K562 (cell line): ENCODE data around the gene DEDD. TPM values are rescaled to one million over a fixed set of nuclear protein-coding genes. Genes with fewer than 3 reads are reported as not detected.

Experiments used
- ATAC-seq: fragments of 200-7000 bp; cut with Tn5 transposase; 3 replicates; pipeline ENCODE4 v1.9.1; 2020; ENCODE audit warnings: moderate library complexity
- BruUV-seq: library from RNA; stranded (reverse); fragments of 400-500 nt; replicated peaks from 2 replicates; lab custom pipeline; 2021; lab: Mats Ljungman, UMichigan
- CTCF ChIA-PET: fragments of 300-600 bp; formaldehyde crosslinking; extraction: SDS; loops from one replicate; lab custom pipeline; 2021; ENCODE audit warnings: low intra/inter-chr PET ratio; lab: Yijun Ruan, JAX
- POLR2A ChIA-PET: fragments of 300-600, 350-650 bp; sonication (Branson Sonifier 250); formaldehyde crosslinking; extraction: SDS; loops from one replicate; lab custom pipeline; 2021; ENCODE audit warnings: antibody characterized with exemption, inconsistent platforms; lab: Yijun Ruan, JAX
- DNase-seq, 4 experiments: peaks; one replicate each; pipeline versions ENCODE4 v3.0.0 to v3.0.0-alpha.2; 2011 to 2018; ENCODE audit warnings: low spot score in 3 of 4, mixed read lengths in 3 of 4; ENCODE audit errors: extremely low read depth in 1 of 4
- FAIRE-seq: peaks from 2 replicates; lab custom pipeline; 2011; peaks lifted over from hg19 to GRCh38; lab: Jason Lieb, UNC
- H2AFZ ChIP-seq: 2 replicates; pipeline ENCODE4 v1.6.0; 2011; ENCODE audit warnings: low read depth, low read length, control low read depth, inconsistent platforms
- H3K27ac ChIP-seq: fragments of 200-600 bp; 3 replicates; pipeline ENCODE4 v1.8.0; 2011; ENCODE audit warnings: low read depth, mild to moderate bottlenecking, control low read depth, inconsistent platforms, low read length, moderate library complexity, mixed read lengths; ENCODE audit errors: extremely low read depth
- H3K27me3 ChIP-seq, 2 experiments: fragments of 300-600 bp in 1 of 2; 2 replicates in 1 of 2; 3 replicates in 1 of 2; pipeline versions ENCODE4 v1.6.0 to v1.8.0; 2011; ENCODE audit warnings: inconsistent platforms in 2 of 2, low read length in 2 of 2, mild to moderate bottlenecking in 1 of 2, mixed read lengths in 1 of 2, moderate library complexity in 1 of 2; ENCODE audit not compliant: control insufficient read depth in 2 of 2, insufficient read depth in 2 of 2
- H3K36me3 ChIP-seq: fragments of 300-600 bp; 3 replicates; pipeline ENCODE4 v1.8.0; 2011; ENCODE audit warnings: mild to moderate bottlenecking, low read length, inconsistent platforms; ENCODE audit not compliant: control insufficient read depth, insufficient read depth
- H3K4me1 ChIP-seq, 2 experiments: fragments of 200-600 bp in 1 of 2; replicated peaks in 1 of 2; 2 replicates in 1 of 2; 3 replicates in 1 of 2; pipeline versions ENCODE4 v1.5.1 to v1.8.0; 2011; ENCODE audit warnings: inconsistent platforms in 2 of 2, low read length in 2 of 2, mild to moderate bottlenecking in 1 of 2, mixed read lengths in 1 of 2, moderate library complexity in 1 of 2; ENCODE audit not compliant: control insufficient read depth in 2 of 2, insufficient read depth in 2 of 2
- H3K4me2 ChIP-seq: 2 replicates; pipeline ENCODE4 v1.6.1; 2011; ENCODE audit warnings: low read length, control low read depth, inconsistent platforms, mixed read lengths; ENCODE audit not compliant: insufficient read depth
- H3K4me3 ChIP-seq: fragments of 200-600 bp; sonication (generic), shearing (Covaris generic); 2 replicates; pipeline ENCODE4 v1.5.1; 2016; ENCODE audit warnings: control low read depth, inconsistent platforms
- H3K79me2 ChIP-seq: fragments of 200-600 bp; 3 replicates; pipeline ENCODE4 v1.8.0; 2011; ENCODE audit warnings: low read length, inconsistent platforms; ENCODE audit not compliant: control insufficient read depth, insufficient read depth
- H3K9ac ChIP-seq, 2 experiments: 2 replicates each; pipeline versions ENCODE4 v1.6.0 to v1.6.1; 2011; ENCODE audit warnings: low read depth in 2 of 2, low read length in 2 of 2, control low read depth in 1 of 2, inconsistent platforms in 1 of 2, mild to moderate bottlenecking in 1 of 2, mixed read lengths in 1 of 2; ENCODE audit not compliant: insufficient read depth in 1 of 2
- H3K9me1 ChIP-seq: one replicate; pipeline ENCODE4 v1.6.0; 2011; ENCODE audit warnings: inconsistent platforms, mild to moderate bottlenecking, low read length, moderate library complexity; ENCODE audit not compliant: control insufficient read depth, insufficient read depth
- H3K9me3 ChIP-seq: replicated peaks from 2 replicates; pipeline ENCODE4 v1.5.1; 2011; ENCODE audit warnings: low read depth, low read length, inconsistent platforms; ENCODE audit not compliant: control insufficient read depth, insufficient read depth
- H4K20me1 ChIP-seq: replicated peaks from 2 replicates; pipeline ENCODE4 v1.6.1; 2011; ENCODE audit warnings: low read length, inconsistent platforms, mixed read lengths; ENCODE audit not compliant: control insufficient read depth, insufficient read depth
- CTCF ChIP-seq, 3 experiments: IDR thresholded peaks in 2 of 3; conservative IDR thresholded peaks in 1 of 3; 2 replicates each; pipeline ENCODE4 v1.5.1; 2011 to 2012; ENCODE audit warnings: low read length in 3 of 3, mild to moderate bottlenecking in 3 of 3, control low read depth in 2 of 3, improper control_type of control experiment in 1 of 3, inconsistent platforms in 1 of 3, low read depth in 1 of 3, mixed read lengths in 1 of 3, moderate library complexity in 1 of 3; ENCODE audit not compliant: insufficient read depth in 2 of 3
- ILF3 ChIP-seq: fragments of 450-650 bp; IDR thresholded peaks from 2 replicates; pipeline ENCODE4 v1.6.1; 2018; ENCODE audit warnings: antibody characterized with exemption, mild to moderate bottlenecking, moderate library complexity, borderline replicate concordance
- WGBS: fragments of 100-300 bp; shearing (Covaris generic); methylation state at CpG from one replicate; pipeline ENCODE4 v1.1.6; 2016; ENCODE audit warnings: low coverage, mixed read lengths; ENCODE audit not compliant: insufficient coverage; ENCODE audit errors: missing lambda C conversion rate; 5-methylcytosine and 5-hydroxymethylcytosine counted together
- in situ Hi-C: fragments of 300-500 bp; cut with MboI; formaldehyde crosslinking; loops from 4 replicates; pipeline ENCODE4 v1.15.0; 2018; ENCODE audit warnings: inconsistent platforms, mixed read lengths
- intact Hi-C: fragments of 100-400 bp; cut with micrococcal nuclease; formaldehyde crosslinking; loops from 2 replicates; pipeline ENCODE4 v1.14.2; 2022
- polyA plus RNA-seq, 8 experiments: library from polyadenylated mRNA; depleted of rRNA in 4 of 8; stranded (reverse) in 5 of 8; unstranded in 3 of 8; fragments of >200 nt; fragmentation: Nextera tagmentation in 2 of 8; fragmentation: Illumina TruSeq in 1 of 8; extraction: Ambion mirVana in 2 of 8; extraction: Trizol in 1 of 8; gene quantifications; 2 replicates each; pipeline versions ENCODE4 v1.2.1 to v1.2.3, GENCODE V29; 2011 to 2014; ENCODE audit warnings: inconsistent platforms in 1 of 8, missing spikeins in 1 of 8
- total RNA-seq, 7 experiments: library from RNA; depleted of rRNA in 6 of 7; stranded (reverse); fragments of >200 nt in 6 of 7; fragmentation: Illumina TruSeq in 2 of 7; extraction: Trizol in 2 of 7; gene quantifications; 2 replicates each; pipeline versions ENCODE4 v1.2.1 to v1.2.3, GENCODE V29; 2011 to 2021; ENCODE audit warnings: low replicate concordance in 1 of 7
- TF ChIP-seq, protein P1 (sequence below): fragments of 450-650 bp; conservative IDR thresholded peaks from 2 replicates; pipeline ENCODE4 v1.6.1; 2016; ENCODE audit warnings: missing genetic modification characterization, low read depth, mild to moderate bottlenecking, control low read depth, missing compliant biosample characterization
- TF ChIP-seq, protein P2 (sequence below): fragments of 250-450 bp; sonication (Bioruptor Pico); IDR thresholded peaks from 2 replicates; pipeline ENCODE4 v1.5.0; 2021; ENCODE audit warnings: mild to moderate bottlenecking, borderline replicate concordance

The DEDD gene
- total and polyA plus RNA-seq, 9 of the 15 experiments (the other 6 are each of a cell fraction or from before 2014, with no cell fraction given) = 11.6 to 41.0 (median 16.8) TPM

DNA sequence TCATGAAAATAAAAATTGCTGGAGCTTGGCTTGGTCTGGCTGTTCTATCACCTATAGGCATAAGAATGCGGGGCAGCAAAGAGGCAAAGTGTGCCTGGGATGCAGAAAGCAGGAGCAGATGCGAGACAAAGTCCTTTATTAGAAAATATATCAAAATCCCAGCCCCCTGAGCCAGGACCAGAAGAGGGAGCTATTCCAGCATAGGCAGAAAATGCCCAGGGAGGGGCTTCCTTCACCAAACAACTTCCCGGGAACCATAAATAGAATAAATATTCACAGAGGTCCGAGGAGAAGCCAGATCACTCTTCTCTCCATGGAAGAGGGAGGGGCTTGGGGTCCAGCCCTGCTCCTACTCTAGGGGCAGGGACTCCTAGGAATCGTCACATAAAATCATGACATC, 38.7 kb upstream of the DEDD start:
- in situ Hi-C loops = no loop called here
- ChIA-PET CTCF (no interaction called here), POLR2A (interaction anchor here (0.6 to 3.1 kb wide), 4 partner anchors 10 to 1523 kb away, joined by 3 to 12 read pairs (median 8); no protein-coding TSS in a partner anchor)
- BruUV-seq = no TSS peak
- intact Hi-C loops = loop anchor here (10.0 kb wide), 1 partner anchor 336 kb away; no protein-coding TSS in a partner anchor
- DNase-seq (peak in 1 of 4 experiments; percentile 14), ATAC-seq (no peak), FAIRE-seq (no peak)
- no peaks in the 10 kb centered on the region for H3K9me3 ChIP-seq
- H3K36me3 ChIP-seq = peaks cover 80% of the 10 kb centered on the region
- H3K4me3 ChIP-seq = no peak overlapping the region
- H3K27ac ChIP-seq = no peak overlapping the region
- TF ChIP-seq, protein P1, sequence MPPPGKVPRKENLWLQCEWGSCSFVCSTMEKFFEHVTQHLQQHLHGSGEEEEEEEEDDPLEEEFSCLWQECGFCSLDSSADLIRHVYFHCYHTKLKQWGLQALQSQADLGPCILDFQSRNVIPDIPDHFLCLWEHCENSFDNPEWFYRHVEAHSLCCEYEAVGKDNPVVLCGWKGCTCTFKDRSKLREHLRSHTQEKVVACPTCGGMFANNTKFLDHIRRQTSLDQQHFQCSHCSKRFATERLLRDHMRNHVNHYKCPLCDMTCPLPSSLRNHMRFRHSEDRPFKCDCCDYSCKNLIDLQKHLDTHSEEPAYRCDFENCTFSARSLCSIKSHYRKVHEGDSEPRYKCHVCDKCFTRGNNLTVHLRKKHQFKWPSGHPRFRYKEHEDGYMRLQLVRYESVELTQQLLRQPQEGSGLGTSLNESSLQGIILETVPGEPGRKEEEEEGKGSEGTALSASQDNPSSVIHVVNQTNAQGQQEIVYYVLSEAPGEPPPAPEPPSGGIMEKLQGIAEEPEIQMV (tag) = no peak
- TF ChIP-seq CTCF (IDR thresholded peaks at IDR 0.05 in 2 of 3, conservative IDR thresholded peaks at IDR 0.05 in 1 of 3; ENCODE audit: insufficient read depth in 2 of 3, low read depth in 1 of 3, low read length in 3 of 3) (peak; percentile 41 to 48 (median 42); a peak in 5 of 6 replicates), ILF3 (no peak)
- TF ChIP-seq, protein P2, sequence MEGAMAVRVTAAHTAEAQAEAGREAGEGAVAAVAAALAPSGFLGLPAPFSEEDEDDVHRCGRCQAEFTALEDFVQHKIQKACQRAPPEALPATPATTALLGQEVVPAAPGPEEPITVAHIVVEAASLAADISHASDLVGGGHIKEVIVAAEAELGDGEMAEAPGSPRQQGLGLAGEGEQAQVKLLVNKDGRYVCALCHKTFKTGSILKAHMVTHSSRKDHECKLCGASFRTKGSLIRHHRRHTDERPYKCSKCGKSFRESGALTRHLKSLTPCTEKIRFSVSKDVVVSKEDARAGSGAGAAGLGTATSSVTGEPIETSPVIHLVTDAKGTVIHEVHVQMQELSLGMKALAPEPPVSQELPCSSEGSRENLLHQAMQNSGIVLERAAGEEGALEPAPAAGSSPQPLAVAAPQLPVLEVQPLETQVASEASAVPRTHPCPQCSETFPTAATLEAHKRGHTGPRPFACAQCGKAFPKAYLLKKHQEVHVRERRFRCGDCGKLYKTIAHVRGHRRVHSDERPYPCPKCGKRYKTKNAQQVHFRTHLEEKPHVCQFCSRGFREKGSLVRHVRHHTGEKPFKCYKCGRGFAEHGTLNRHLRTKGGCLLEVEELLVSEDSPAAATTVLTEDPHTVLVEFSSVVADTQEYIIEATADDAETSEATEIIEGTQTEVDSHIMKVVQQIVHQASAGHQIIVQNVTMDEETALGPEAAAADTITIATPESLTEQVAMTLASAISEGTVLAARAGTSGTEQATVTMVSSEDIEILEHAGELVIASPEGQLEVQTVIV (CRISPR knock-in tag) = no peak
- peaks cover 33% of the 10 kb centered on the region for H3K79me2 ChIP-seq
- no peaks in the 10 kb centered on the region for H4K20me1 ChIP-seq
- no peak overlapping the region for H3K4me2 ChIP-seq
- H3K27me3 ChIP-seq = no peaks in the 10 kb centered on the region
- H3K4me1 ChIP-seq = peaks cover 15 to 45% of the 10 kb centered on the region in 2 experiments; a peak in 4 of 5 replicates
- 0 out of 4 replicates have a peak overlapping the region, but pooled peaks of 1 of the 2 experiments have one; percentile 27 for H3K9ac ChIP-seq
- WGBS = 77% methylated on average over 4 of the region's 5 CpGs
- no peak overlapping the region for H2AFZ ChIP-seq
- no peaks in the 10 kb centered on the region for H3K9me1 ChIP-seq
